Mucosa of descending colon (tissue), 3 donors: ENCODE data around the gene MICU1. TPM values are rescaled to one million over a fixed set of nuclear protein-coding genes. Genes with fewer than 3 reads are reported as not detected.

ENCODE experiments used
- ATAC-seq: fragments of 200-7000 bp; cut with Tn5 transposase; one replicate; pipeline ENCODE4 v1.9.1; 2020; ENCODE audit warnings: mild to moderate bottlenecking, moderate library complexity
- DNase-seq, 3 donors: peaks; one replicate each; pipeline ENCODE4 v3.0.0-alpha.2; 2020
- H3K36me3 ChIP-seq: fragments of 200-600 bp; one replicate; pipeline ENCODE4 v1.8.0; 2021; ENCODE audit warnings: low read depth, mild to moderate bottlenecking
- H3K4me1 ChIP-seq: fragments of 200-600 bp; one replicate; pipeline ENCODE4 v1.8.0; 2021; ENCODE audit warnings: low read depth, mild to moderate bottlenecking
- H3K4me3 ChIP-seq: fragments of 200-600 bp; one replicate; pipeline ENCODE4 v1.8.0; 2021; ENCODE audit warnings: mild to moderate bottlenecking
- H3K9me3 ChIP-seq: fragments of 200-600 bp; one replicate; pipeline ENCODE4 v1.8.0; 2021; ENCODE audit warnings: mild to moderate bottlenecking
- intact Hi-C, 2 donors: fragments of 100-400 bp; cut with DNase I in 1 of 2; cut with micrococcal nuclease in 1 of 2; formaldehyde crosslinking; loops; one replicate each; pipeline versions ENCODE4 v1.11.0 to v1.11.1; 2022; cut with DNase I, micrococcal nuclease
- total RNA-seq, 3 donors: library from RNA; stranded (reverse); fragmentation: NEBNext Ultra II Directional in 2 of 3; extraction: Animal tissue kit (Norgen Biotek cat#: 25700) in 2 of 3; gene quantifications; one replicate each; pipeline versions ENCODE4 v1.2.1 to v1.2.4, GENCODE V29; 2021 to 2023
- TF ChIP-seq, protein P1 (sequence below): fragments of 200-600 bp; IDR thresholded peaks from one replicate; pipeline ENCODE4 v1.8.0; 2022; ENCODE audit warnings: antibody characterized with exemption, mild to moderate bottlenecking
- donor health status: DM: no; HTN: no; CAD: no; lungs with moderate emphysema.
- donor health status: DM: no; HTN: no; CAD: no.
- donor health status: DM: no; HTN: yes; CAD: no.

The MICU1 gene
- total RNA-seq, 3 donors from 2014 or later = 38.6 to 45.3 (median 45.0) TPM

- ATAC-seq = peak; percentile 39
- peak in 1 of 3 donors; percentile 45 for DNase-seq
Observed at GRCh38 chr10:72461085-72461484, 164.8 kb downstream of the MICU1 start.

DNA sequence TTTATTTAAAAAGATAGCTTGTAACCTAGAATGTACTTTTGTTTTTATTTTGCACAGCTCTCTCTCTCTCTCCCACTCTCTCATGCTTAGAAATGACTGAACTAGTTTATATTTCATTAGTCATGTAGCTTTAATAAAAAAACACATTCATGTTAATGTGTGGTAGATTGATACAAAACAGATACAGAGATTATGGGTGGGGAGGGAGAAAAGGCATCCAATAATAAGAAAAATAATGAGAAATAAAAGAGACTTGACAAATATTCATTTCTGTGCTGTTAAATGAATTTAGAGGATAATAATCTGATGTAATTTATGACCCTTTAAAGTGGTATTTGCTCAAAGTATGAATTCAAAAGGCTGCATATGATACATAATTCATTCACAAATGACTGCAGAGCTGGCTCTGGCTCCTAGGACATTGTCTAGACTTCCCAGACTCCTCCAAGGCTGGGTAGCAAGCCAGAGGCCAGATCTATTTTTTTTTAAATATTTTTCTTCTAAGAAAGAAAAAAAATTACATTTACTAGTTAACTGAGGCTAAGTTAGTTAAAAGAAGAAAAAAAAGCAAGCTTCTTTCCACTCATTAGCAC, 165.5 kb downstream of the MICU1 start:
- TF ChIP-seq, protein P1, sequence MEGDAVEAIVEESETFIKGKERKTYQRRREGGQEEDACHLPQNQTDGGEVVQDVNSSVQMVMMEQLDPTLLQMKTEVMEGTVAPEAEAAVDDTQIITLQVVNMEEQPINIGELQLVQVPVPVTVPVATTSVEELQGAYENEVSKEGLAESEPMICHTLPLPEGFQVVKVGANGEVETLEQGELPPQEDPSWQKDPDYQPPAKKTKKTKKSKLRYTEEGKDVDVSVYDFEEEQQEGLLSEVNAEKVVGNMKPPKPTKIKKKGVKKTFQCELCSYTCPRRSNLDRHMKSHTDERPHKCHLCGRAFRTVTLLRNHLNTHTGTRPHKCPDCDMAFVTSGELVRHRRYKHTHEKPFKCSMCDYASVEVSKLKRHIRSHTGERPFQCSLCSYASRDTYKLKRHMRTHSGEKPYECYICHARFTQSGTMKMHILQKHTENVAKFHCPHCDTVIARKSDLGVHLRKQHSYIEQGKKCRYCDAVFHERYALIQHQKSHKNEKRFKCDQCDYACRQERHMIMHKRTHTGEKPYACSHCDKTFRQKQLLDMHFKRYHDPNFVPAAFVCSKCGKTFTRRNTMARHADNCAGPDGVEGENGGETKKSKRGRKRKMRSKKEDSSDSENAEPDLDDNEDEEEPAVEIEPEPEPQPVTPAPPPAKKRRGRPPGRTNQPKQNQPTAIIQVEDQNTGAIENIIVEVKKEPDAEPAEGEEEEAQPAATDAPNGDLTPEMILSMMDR = no peak
- Histone ChIP-seq H3K9me3 (no peaks in the 10 kb centered on the region), H3K36me3 (no peaks in the 10 kb centered on the region), H3K4me3 (no peak overlapping the region), H3K4me1 (no peaks in the 10 kb centered on the region)
- no peak for ATAC-seq
- intact Hi-C loops = no loop called here
- DNase-seq = no peak

More at GRCh38 chr10:72461085-72461484, 164.8 kb downstream of the MICU1 start:
- TF ChIP-seq, protein P1 = no peak
- no peaks in the 10 kb centered on the region for H3K4me1 ChIP-seq
- H3K4me3 ChIP-seq = no peak overlapping the region
- H3K36me3 ChIP-seq = no peaks in the 10 kb centered on the region
- intact Hi-C loops = no loop called here
- H3K9me3 ChIP-seq = no peaks in the 10 kb centered on the region

- intact Hi-C loops = no loop called here
- H3K4me3 ChIP-seq = no peak overlapping the region
- no peaks in the 10 kb centered on the region for H3K36me3 ChIP-seq
- H3K9me3 ChIP-seq = no peaks in the 10 kb centered on the region
- DNase-seq (no peak), ATAC-seq (no peak)
- TF ChIP-seq, protein P1 = no peak
- no peaks in the 10 kb centered on the region for H3K4me1 ChIP-seq
Observed at GRCh38 chr10:72459301-72459700, 166.6 kb downstream of the MICU1 start.

DNA sequence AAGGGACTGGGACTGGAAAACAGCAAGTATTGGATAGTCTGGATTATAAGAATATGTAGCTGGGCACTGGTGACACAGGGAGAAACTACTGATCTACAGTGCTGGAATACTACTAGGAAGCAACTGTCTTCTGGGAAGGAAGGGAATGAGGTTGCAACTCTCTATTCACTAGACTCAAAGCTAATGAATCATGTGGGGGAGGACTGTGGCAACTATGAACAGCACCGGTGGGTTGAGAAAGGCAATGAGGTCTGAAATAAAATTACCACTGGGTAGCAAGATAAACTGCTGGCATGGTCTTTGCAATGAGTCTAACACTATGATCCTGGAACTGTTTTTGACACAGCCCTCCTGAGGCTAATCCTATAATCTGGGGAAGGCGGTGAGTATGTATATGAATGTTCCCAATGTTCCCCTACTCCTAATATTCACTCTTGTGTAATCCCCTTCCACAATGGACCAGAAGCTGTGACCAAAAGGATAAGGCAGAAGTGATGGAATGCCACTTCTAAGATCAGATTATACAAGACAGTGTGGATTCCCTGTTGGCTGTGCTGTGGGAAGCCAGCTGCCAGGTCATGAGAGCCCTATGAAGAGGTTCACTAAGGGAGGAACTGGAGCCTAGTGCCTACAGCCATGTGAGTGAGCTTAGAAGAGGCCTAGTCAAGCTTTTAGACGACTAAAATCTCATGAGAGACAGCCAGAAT, 169.8 kb downstream of the MICU1 start:
- intact Hi-C loops = no loop called here
- Histone ChIP-seq H3K36me3 (no peaks in the 10 kb centered on the region), H3K4me1 (no peaks in the 10 kb centered on the region), H3K9me3 (no peaks in the 10 kb centered on the region), H3K4me3 (no peak overlapping the region)
- ATAC-seq (peak; percentile 25), DNase-seq (no peak)
- TF ChIP-seq, protein P1 = no peak

DNA sequence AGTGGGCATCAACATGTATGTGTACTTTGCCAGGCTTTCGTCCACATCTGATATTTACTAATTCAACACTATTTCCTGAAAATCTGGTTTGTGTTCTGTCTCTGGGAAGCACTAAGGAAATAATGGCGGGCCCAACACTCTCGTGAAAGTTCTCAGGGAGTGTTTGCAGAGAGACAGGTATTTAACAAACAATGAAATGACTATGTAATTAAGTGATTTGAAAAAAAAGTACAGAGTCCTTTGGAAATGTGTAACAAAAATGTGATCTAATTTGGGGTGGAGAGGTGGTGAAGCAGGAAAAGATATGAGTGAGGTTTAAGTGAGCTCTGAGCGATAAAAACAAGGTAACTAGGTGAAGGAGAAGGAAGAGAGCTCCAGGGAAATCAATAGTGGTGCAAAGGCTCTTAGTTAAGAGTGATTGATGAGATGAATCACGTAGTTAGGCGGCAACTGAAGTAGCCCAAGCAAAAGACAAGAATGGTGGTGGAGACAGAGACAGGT, 175.9 kb downstream of the MICU1 start:
- Histone ChIP-seq H3K4me1 (peaks cover 8% of the 10 kb centered on the region), H3K9me3 (no peaks in the 10 kb centered on the region), H3K36me3 (no peaks in the 10 kb centered on the region), H3K4me3 (no peak overlapping the region)
- intact Hi-C loops = no loop called here
- peak; percentile 96 for ATAC-seq
- TF ChIP-seq, protein P1 = no peak
- DNase-seq = peak in 1 of 3 donors; percentile 20
